ENCODE results near the gene LYPLA2. TPM values are rescaled to one million over a fixed set of nuclear protein-coding genes. Genes with fewer than 3 reads are reported as not detected.

Gene LYPLA2
- total and polyA plus RNA-seq, 2 experiments from 2014 or later, result 102 to 204 TPM

DNA sequence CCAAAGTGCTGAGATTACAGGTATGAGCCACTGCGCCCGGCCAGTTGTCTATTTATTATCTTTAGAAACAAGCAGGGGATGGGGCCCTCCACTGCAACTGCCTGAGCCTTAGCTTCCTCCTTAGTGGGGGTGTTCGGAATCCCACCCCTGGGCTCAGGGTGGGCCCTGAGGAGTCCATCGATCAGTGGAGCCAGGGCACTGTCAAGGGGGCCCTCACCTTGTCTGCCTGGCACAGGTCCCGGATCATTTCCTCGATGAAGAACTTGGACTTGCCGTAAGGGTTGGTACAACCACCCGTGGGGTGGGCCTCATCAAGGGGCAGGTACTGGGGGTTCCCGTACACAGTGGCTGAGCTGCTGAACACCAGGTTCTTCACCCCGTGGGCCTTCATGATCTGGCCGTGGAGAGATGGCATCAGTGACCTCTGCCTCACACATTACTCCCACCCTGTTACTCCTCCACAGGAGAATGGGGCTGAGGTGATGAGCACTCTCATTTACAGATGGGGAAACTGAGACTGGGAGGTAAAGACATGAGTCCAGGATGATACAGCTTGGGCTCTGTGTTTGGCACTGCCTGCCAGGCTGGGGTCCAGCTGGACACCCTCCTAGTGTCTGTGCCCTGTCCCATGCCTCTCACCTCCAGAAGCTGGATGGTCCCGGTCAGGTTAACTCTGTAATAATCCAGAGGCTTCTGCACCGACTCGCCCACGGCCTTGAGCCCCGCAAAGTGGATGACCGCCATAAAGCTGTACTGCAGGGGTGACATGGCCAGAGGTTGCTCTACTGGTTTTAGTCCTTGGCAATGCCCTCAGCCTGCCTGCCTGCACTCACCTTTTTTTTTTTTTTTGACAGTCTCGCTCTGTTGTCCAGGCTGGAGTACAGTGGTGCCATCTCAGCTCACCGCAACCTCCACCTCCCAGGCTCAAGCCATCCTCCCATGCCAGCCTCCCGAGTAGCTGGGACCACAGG, 6.8 kb downstream of the LYPLA2 start:
- Mint-ChIP-seq H3K27me3 (ENCODE audit: insufficient read depth, low read depth, poor library complexity) (peaks cover 20% of the 10 kb centered on the region), H3K4me1 (peaks cover 18% of the 10 kb centered on the region), H3K27ac (no peak overlapping the region), H3K36me3 (ENCODE audit: low read depth) (peaks cover 37% of the 10 kb centered on the region), H3K9me3 (no peaks in the 10 kb centered on the region), H3K4me3 (no peak overlapping the region)
- TF ChIP-seq, protein P1, sequence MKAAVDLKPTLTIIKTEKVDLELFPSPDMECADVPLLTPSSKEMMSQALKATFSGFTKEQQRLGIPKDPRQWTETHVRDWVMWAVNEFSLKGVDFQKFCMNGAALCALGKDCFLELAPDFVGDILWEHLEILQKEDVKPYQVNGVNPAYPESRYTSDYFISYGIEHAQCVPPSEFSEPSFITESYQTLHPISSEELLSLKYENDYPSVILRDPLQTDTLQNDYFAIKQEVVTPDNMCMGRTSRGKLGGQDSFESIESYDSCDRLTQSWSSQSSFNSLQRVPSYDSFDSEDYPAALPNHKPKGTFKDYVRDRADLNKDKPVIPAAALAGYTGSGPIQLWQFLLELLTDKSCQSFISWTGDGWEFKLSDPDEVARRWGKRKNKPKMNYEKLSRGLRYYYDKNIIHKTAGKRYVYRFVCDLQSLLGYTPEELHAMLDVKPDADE (IDR thresholded peaks at IDR 0.05), result no peak
- TF ChIP-seq STAT1 (IDR thresholded peaks at IDR 0.05; ENCODE audit: unreplicated experiment) (no peak), POLR2AphosphoS5 (IDR thresholded peaks at IDR 0.05; ENCODE audit: low read depth) (no peak), NANOG (IDR thresholded peaks at IDR 0.05; ENCODE audit: borderline replicate concordance) (no peak), EZH2phosphoT487 (IDR thresholded peaks at IDR 0.05; ENCODE audit: unreplicated experiment) (no peak), ZNF331 (CRISPR knock-in tag; IDR thresholded peaks at IDR 0.05; ENCODE audit: low read depth) (no peak), CREB1 (CRISPR knock-in tag; IDR thresholded peaks at IDR 0.05; ENCODE audit: low read depth) (no peak), ZNF114 (CRISPR knock-in tag; IDR thresholded peaks at IDR 0.05) (no peak), EZH2 (IDR thresholded peaks at IDR 0.05; ENCODE audit: low read depth, unreplicated experiment) (no peak), JUNB (IDR thresholded peaks at IDR 0.05; ENCODE audit: unreplicated experiment) (no peak)
- TF ChIP-seq, protein P2, sequence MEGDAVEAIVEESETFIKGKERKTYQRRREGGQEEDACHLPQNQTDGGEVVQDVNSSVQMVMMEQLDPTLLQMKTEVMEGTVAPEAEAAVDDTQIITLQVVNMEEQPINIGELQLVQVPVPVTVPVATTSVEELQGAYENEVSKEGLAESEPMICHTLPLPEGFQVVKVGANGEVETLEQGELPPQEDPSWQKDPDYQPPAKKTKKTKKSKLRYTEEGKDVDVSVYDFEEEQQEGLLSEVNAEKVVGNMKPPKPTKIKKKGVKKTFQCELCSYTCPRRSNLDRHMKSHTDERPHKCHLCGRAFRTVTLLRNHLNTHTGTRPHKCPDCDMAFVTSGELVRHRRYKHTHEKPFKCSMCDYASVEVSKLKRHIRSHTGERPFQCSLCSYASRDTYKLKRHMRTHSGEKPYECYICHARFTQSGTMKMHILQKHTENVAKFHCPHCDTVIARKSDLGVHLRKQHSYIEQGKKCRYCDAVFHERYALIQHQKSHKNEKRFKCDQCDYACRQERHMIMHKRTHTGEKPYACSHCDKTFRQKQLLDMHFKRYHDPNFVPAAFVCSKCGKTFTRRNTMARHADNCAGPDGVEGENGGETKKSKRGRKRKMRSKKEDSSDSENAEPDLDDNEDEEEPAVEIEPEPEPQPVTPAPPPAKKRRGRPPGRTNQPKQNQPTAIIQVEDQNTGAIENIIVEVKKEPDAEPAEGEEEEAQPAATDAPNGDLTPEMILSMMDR (conservative IDR thresholded peaks at IDR 0.05; ENCODE audit: low read depth in 2 of 2), result no peak
- TF ChIP-seq, protein P3, sequence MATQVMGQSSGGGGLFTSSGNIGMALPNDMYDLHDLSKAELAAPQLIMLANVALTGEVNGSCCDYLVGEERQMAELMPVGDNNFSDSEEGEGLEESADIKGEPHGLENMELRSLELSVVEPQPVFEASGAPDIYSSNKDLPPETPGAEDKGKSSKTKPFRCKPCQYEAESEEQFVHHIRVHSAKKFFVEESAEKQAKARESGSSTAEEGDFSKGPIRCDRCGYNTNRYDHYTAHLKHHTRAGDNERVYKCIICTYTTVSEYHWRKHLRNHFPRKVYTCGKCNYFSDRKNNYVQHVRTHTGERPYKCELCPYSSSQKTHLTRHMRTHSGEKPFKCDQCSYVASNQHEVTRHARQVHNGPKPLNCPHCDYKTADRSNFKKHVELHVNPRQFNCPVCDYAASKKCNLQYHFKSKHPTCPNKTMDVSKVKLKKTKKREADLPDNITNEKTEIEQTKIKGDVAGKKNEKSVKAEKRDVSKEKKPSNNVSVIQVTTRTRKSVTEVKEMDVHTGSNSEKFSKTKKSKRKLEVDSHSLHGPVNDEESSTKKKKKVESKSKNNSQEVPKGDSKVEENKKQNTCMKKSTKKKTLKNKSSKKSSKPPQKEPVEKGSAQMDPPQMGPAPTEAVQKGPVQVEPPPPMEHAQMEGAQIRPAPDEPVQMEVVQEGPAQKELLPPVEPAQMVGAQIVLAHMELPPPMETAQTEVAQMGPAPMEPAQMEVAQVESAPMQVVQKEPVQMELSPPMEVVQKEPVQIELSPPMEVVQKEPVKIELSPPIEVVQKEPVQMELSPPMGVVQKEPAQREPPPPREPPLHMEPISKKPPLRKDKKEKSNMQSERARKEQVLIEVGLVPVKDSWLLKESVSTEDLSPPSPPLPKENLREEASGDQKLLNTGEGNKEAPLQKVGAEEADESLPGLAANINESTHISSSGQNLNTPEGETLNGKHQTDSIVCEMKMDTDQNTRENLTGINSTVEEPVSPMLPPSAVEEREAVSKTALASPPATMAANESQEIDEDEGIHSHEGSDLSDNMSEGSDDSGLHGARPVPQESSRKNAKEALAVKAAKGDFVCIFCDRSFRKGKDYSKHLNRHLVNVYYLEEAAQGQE (IDR thresholded peaks at IDR 0.05; ENCODE audit: unreplicated experiment), result no peak
- TF ChIP-seq, protein P4, sequence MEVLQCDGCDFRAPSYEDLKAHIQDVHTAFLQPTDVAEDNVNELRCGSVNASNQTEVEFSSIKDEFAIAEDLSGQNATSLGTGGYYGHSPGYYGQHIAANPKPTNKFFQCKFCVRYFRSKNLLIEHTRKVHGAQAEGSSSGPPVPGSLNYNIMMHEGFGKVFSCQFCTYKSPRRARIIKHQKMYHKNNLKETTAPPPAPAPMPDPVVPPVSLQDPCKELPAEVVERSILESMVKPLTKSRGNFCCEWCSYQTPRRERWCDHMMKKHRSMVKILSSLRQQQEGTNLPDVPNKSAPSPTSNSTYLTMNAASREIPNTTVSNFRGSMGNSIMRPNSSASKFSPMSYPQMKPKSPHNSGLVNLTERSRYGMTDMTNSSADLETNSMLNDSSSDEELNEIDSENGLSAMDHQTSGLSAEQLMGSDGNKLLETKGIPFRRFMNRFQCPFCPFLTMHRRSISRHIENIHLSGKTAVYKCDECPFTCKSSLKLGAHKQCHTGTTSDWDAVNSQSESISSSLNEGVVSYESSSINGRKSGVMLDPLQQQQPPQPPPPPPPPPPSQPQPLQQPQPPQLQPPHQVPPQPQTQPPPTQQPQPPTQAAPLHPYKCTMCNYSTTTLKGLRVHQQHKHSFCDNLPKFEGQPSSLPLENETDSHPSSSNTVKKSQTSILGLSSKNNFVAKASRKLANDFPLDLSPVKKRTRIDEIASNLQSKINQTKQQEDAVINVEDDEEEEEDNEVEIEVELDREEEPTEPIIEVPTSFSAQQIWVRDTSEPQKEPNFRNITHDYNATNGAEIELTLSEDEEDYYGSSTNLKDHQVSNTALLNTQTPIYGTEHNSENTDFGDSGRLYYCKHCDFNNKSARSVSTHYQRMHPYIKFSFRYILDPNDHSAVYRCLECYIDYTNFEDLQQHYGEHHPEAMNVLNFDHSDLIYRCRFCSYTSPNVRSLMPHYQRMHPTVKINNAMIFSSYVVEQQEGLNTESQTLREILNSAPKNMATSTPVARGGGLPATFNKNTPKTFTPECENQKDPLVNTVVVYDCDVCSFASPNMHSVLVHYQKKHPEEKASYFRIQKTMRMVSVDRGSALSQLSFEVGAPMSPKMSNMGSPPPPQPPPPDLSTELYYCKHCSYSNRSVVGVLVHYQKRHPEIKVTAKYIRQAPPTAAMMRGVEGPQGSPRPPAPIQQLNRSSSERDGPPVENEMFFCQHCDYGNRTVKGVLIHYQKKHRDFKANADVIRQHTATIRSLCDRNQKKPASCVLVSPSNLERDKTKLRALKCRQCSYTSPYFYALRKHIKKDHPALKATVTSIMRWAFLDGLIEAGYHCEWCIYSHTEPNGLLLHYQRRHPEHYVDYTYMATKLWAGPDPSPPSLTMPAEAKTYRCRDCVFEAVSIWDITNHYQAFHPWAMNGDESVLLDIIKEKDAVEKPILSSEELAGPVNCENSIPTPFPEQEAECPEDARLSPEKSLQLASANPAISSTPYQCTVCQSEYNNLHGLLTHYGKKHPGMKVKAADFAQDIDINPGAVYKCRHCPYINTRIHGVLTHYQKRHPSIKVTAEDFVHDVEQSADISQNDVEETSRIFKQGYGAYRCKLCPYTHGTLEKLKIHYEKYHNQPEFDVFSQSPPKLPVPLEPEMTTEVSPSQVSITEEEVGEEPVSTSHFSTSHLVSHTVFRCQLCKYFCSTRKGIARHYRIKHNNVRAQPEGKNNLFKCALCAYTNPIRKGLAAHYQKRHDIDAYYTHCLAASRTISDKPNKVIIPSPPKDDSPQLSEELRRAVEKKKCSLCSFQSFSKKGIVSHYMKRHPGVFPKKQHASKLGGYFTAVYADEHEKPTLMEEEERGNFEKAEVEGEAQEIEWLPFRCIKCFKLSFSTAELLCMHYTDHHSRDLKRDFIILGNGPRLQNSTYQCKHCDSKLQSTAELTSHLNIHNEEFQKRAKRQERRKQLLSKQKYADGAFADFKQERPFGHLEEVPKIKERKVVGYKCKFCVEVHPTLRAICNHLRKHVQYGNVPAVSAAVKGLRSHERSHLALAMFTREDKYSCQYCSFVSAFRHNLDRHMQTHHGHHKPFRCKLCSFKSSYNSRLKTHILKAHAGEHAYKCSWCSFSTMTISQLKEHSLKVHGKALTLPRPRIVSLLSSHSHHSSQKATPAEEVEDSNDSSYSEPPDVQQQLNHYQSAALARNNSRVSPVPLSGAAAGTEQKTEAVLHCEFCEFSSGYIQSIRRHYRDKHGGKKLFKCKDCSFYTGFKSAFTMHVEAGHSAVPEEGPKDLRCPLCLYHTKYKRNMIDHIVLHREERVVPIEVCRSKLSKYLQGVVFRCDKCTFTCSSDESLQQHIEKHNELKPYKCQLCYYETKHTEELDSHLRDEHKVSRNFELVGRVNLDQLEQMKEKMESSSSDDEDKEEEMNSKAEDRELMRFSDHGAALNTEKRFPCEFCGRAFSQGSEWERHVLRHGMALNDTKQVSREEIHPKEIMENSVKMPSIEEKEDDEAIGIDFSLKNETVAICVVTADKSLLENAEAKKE (CRISPR knock-in tag; IDR thresholded peaks at IDR 0.05), result no peak
- H3K4me3 ChIP-seq, result no peak overlapping the region
- H3K9me2 ChIP-seq (ENCODE audit: insufficient read depth), result no peaks in the 10 kb centered on the region
- peaks cover 15% of the 10 kb centered on the region for H3K4me1 ChIP-seq (ENCODE audit: insufficient read depth)
- no peak for ATAC-seq
- H2AFZ ChIP-seq, result no peak overlapping the region
- 0 out of 2 replicates have a peak, but pooled peaks cover 8% of the 10 kb centered on the region for H4K20me1 ChIP-seq (replicated peaks; ENCODE audit: insufficient read depth)
- H3K79me2 ChIP-seq (replicated peaks; ENCODE audit: insufficient read depth), result no peaks in the 10 kb centered on the region
- H3K27me3 ChIP-seq (ENCODE audit: insufficient read depth), result peaks cover 13% of the 10 kb centered on the region
- no peak overlapping the region for H3K27ac ChIP-seq (ENCODE audit: low read depth)
- DNase-seq (ENCODE audit: low spot score), result no peak
- no peak overlapping the region for H3K4me2 ChIP-seq
- peaks cover 11% of the 10 kb centered on the region; the same call in 1 of the 2 replicates for H3F3A ChIP-seq (replicated peaks; ENCODE audit: low read depth)
- H3K36me3 ChIP-seq (ENCODE audit: insufficient read depth), result peaks cover 8% of the 10 kb centered on the region; the same call in 1 of the 2 replicates
